Ammon's horn (tissue), 1 donor: ENCODE results near the gene GM2A.

ENCODE experiments used
- DNase-seq: peaks from one replicate; pipeline ENCODE4 v3.0.0-alpha.2; 2016; ENCODE audit warnings: low spot score

Gene GM2A

GRCh38 chr5:151252762-151253604, at the start of gene GM2A:
TSS of gene GM2A (plus strand) at chr5:151253185. CDS start at chr5:151253217, 32 bp downstream.
- DNase-seq: peak; percentile 100

- DNase-seq: no peak
Measured at GRCh38 chr5:151204051-151204450, 48.9 kb upstream of the GM2A start.

GRCh38 chr5:151205411-151205810, 47.6 kb upstream of the GM2A start:
- DNase-seq: no peak

GRCh38 chr5:151208481-151208914, 44.5 kb upstream of the GM2A start:
- DNase-seq: peak; percentile 35

GRCh38 chr5:151212406-151212798, 40.6 kb upstream of the GM2A start:
- DNase-seq: no peak

- DNase-seq: peak; percentile 66
Measured at GRCh38 chr5:151213803-151214613, 39.0 kb upstream of the GM2A start.

GRCh38 chr5:151214614-151215545, 38.1 kb upstream of the GM2A start:
- peak; percentile 19 for DNase-seq

GRCh38 chr5:151215546-151215880, 37.5 kb upstream of the GM2A start:
- DNase-seq: no peak

GRCh38 chr5:151216781-151217180, 36.2 kb upstream of the GM2A start:
- no peak for DNase-seq

GRCh38 chr5:151218177-151218576, 34.8 kb upstream of the GM2A start:
- DNase-seq: no peak

GRCh38 chr5:151219138-151219537, 33.8 kb upstream of the GM2A start:
- no peak for DNase-seq

- no peak for DNase-seq
Measured at GRCh38 chr5:151219789-151220188, 33.2 kb upstream of the GM2A start.

GRCh38 chr5:151221574-151221973, 31.4 kb upstream of the GM2A start:
- DNase-seq: no peak

- no peak for DNase-seq
Measured at GRCh38 chr5:151222054-151222789, 30.8 kb upstream of the GM2A start.

GRCh38 chr5:151222790-151223446, 30.1 kb upstream of the GM2A start:
- no peak for DNase-seq

- DNase-seq: peak; percentile 54
Measured at GRCh38 chr5:151223447-151224264, 29.3 kb upstream of the GM2A start, which contains the start of gene CCDC69. TSS of gene CCDC69 (minus strand) at chr5:151224092. CDS start at chr5:151223970, 122 bp downstream.

- no peak for DNase-seq
Measured at GRCh38 chr5:151224372-151224771, 28.6 kb upstream of the GM2A start.

- DNase-seq: no peak
Measured at GRCh38 chr5:151225071-151225470, 27.9 kb upstream of the GM2A start.

GRCh38 chr5:151225475-151225874, 27.5 kb upstream of the GM2A start:
- DNase-seq: no peak
